ENCODE measurements around the gene CCDC85C. TPM values are rescaled to one million over a fixed set of nuclear protein-coding genes. Genes with fewer than 3 reads are reported as not detected.

CCDC85C gene
- total RNA-seq, 2 experiments from 2014 or later, result 11.3 to 12.7 TPM

DNA sequence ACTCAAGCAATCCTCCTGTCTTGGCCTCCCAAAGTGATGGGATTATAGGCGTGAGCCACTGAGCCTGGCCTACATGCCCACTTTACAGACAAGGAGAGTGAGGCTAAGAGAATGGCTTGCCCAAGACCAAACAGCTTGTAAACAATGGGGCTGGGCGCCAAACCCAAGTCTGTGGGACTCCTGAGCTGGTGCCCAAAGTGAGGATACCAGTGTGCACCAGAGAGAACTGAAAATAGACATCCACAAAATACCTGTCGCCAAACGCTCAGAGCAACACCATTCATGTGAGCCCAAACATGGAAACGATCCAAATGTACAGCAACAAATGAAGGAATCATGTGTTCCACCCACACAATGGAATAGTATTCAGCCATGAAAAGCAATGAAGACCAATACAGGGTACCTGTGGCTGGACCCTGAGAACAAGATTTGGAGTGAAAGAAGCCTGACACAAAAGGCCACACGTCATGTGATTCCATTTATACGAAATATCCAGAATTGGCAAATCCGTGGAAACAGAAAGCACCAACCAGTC, 84.6 kb downstream of the CCDC85C start:
- Mint-ChIP-seq H3K9me3 (no peaks in the 10 kb centered on the region), H3K36me3 (ENCODE audit: low read depth) (no peaks in the 10 kb centered on the region), H3K27me3 (ENCODE audit: low read depth) (no peaks in the 10 kb centered on the region), H3K27ac (no peak overlapping the region), H3K4me3 (no peak overlapping the region), H3K4me1 (ENCODE audit: low read depth) (no peaks in the 10 kb centered on the region)
- intact Hi-C loops (cut with micrococcal nuclease), result loop anchor here (2.0 kb wide), 2 partner anchors 163 to 365 kb away; no protein-coding TSS in a partner anchor
- CTCF ChIA-PET, result interaction anchor here (0.6 to 3.3 kb wide), 4 partner anchors 31 to 1325 kb away, joined by 3 to 19 read pairs (median 4); no protein-coding TSS in a partner anchor
- no peak for DNase-seq

GRCh38 chr14:99518441-99519346, 85.3 kb downstream of the CCDC85C start:
- Mint-ChIP-seq H3K36me3 (ENCODE audit: low read depth) (no peaks in the 10 kb centered on the region), H3K27me3 (ENCODE audit: low read depth) (no peaks in the 10 kb centered on the region), H3K4me3 (no peak overlapping the region), H3K27ac (no peak overlapping the region), H3K9me3 (no peaks in the 10 kb centered on the region), H3K4me1 (ENCODE audit: low read depth) (no peaks in the 10 kb centered on the region)
- CTCF ChIA-PET, result interaction anchor here (0.6 to 3.3 kb wide), 6 partner anchors 10 to 1325 kb away, joined by 3 to 19 read pairs (median 4); no protein-coding TSS in a partner anchor
- intact Hi-C loops (cut with micrococcal nuclease), result loop anchor here (1.0 to 2.0 kb wide), 3 partner anchors 111 to 366 kb away; no protein-coding TSS in a partner anchor
- peak; percentile 89 for DNase-seq

DNA sequence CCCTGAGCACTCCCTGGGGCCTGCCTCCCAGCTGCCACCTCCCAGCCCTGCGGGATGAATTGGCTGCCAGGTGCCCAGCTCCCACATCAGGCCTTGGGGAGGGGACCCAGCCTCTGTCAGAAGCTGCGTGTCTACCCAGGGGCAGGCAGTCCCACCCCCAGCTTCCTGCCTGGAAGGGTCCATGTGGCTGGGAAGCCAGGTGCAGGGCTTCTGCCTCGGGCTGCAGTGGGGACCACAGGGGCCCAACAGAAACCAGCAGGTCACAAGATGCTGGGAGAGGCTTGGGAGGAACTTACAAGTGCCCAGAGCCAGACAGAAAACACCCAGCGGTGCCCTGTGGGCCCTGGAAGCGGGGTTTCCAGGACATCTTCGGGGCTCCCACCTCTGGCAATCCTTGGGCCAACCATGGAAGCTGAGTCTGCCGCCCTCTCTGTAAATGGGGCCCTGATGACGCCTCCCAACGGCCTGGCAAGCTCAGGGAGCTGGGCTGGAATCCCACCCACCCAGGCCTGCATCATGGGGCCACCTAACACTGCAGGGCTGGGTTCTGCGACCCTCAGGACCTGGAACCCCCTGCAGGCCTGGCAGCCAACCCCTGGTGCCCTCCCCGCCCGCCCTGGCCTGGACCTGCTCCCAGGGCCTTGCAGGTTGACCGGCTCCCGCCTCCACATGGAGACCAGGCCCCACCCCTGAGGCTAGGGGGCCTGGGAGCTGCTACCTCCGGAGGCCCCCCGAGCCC, 86.2 kb downstream of the CCDC85C start:
- H3K9me3 Mint-ChIP-seq, result no peaks in the 10 kb centered on the region
- CTCF ChIA-PET, result interaction anchor here (0.6 to 3.3 kb wide), 5 partner anchors 10 to 114 kb away, joined by 3 to 19 read pairs (median 3); no protein-coding TSS in a partner anchor
- no peak for DNase-seq

DNA sequence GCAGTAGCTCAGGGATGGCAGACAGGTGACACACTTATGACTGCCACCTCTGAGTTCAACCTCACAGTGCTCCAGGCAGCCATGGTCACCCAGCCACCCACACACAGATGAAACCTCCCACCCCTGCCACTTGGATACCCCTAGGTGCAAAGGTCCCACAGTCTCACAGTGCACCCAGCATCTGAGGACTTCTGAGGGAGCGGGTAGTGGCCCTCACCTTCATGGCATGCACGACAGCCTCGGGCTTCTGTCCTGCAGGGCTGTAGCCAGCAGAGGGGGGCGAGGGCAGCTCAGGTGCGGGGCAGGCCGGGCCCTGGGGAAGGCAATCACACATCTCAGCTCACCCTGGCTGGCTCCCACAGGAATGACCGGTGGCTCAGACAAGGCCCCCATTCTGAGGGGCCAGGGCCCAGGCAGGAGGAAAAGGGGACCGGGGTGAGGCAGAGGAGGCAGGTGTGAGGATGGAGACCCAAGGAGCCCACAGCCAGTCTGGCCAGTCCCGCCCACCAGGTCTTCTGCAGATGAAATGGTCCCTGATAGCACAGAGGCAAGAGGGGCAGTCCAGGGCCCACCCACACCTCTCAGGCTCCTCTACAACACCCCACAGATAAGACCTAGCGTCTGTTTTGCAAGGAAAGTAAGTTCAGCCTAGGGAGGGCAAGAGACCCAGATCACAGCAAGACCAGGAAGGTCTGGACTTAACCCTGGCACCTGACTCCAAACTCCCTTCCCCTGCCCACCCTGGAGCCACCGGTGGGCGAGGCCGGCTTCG, 87.0 kb downstream of the CCDC85C start:
- Mint-ChIP-seq H3K4me1 (ENCODE audit: low read depth) (no peaks in the 10 kb centered on the region), H3K36me3 (ENCODE audit: low read depth) (no peaks in the 10 kb centered on the region), H3K27me3 (ENCODE audit: low read depth) (no peaks in the 10 kb centered on the region), H3K9me3 (no peaks in the 10 kb centered on the region), H3K27ac (no peak overlapping the region), H3K4me3 (no peak overlapping the region)
- intact Hi-C loops (cut with micrococcal nuclease), result no loop called here
- no peak for DNase-seq
- CTCF ChIA-PET, result interaction anchor here (0.6 to 3.3 kb wide), 5 partner anchors 12 to 114 kb away, joined by 3 to 19 read pairs (median 5); no protein-coding TSS in a partner anchor

More for the DNA sequence above, 86.2 kb downstream of the CCDC85C start:
- Mint-ChIP-seq H3K36me3 (ENCODE audit: low read depth) (no peaks in the 10 kb centered on the region), H3K27me3 (ENCODE audit: low read depth) (no peaks in the 10 kb centered on the region), H3K27ac (no peak overlapping the region), H3K4me3 (no peak overlapping the region), H3K4me1 (ENCODE audit: low read depth) (no peaks in the 10 kb centered on the region)
- intact Hi-C loops (cut with micrococcal nuclease), result loop anchor here (1.0 to 2.0 kb wide), 3 partner anchors 111 to 367 kb away; no protein-coding TSS in a partner anchor

DNA sequence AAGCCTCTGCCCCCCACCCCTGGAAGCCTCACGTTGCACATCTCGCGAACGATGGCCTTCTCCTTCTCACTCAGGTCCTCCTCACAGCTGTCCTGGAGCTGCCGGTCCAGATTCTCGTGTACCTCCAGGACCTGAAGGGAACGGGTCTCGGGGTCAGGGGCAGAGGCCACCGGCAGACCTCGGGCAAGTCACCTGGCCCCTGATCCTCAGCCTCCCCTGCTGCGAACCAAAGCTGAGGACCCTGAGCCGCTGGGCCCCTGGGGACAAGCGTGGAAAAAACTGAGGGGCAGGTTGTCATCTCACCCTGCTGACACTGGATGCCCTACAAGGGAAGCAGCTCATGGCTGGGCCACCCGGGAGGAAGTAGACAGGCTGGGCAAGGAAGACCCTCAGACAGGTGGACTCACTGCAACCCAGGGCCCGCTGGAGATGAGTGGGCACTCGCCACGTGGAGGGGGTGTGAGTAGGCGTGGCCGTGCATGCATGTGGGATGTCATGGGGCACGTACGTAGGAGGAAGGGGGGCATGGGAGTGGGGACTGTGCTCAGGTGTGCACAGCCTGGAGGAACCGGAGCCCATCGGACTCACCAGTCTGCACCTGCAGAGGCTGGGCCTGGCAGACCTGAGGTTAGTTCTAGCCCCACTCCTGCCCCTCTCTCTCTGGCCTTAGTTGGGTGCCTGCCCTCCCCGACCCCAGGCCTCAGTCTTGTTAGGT, 87.7 kb downstream of the CCDC85C start:
- no peaks in the 10 kb centered on the region for H3K9me3 Mint-ChIP-seq
- no peaks in the 10 kb centered on the region for H3K27me3 Mint-ChIP-seq (ENCODE audit: low read depth)
- intact Hi-C loops (cut with micrococcal nuclease), result no loop called here
- H3K4me1 Mint-ChIP-seq (ENCODE audit: low read depth), result no peaks in the 10 kb centered on the region
- CTCF ChIA-PET, result interaction anchor here (0.6 to 3.3 kb wide), 4 partner anchors 100 to 112 kb away, joined by 3 to 19 read pairs (median 4); no protein-coding TSS in a partner anchor
- no peak overlapping the region for H3K4me3 Mint-ChIP-seq
- DNase-seq, result no peak
- H3K36me3 Mint-ChIP-seq (ENCODE audit: low read depth), result no peaks in the 10 kb centered on the region
- no peak overlapping the region for H3K27ac Mint-ChIP-seq

DNA sequence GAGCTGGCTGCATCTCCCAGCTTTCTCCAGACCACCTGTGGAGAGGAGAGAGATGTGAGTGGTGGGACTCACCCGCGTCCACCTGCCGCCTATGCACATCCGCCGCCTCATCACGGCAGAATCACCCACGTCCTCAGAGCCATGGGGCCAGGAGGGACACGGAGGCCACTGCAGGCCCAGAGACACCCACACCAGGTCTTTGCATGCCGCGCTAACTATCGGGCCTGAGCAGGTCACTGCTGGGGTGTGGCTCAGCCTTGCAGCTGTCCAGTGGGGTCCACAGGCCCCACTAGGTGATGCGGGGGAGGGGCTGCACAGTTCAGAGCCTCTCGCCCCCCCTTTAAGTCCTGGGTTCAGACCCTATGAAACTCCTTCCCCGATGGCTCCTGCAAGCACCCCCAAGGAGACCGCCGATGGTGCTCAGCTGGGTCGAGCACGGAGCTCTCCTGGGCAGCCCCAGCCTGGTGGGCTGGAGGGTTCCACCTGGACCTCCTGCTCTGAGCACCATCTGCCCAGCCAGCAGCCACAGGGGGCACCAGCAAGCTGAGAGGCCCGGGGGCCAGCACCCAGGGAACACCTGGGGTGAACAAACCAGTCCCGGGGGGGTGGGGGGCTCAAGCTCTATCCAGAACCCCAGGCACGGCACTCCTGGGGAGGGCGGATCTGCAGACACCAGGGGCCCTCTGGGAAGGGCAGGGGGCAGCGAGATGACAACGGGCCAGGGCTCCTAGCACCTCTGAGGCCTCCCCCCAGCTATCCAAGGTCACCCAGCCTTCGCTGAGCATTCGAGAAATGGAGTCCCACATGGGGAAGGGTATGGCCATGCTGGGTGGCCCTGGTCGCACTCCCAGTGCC, 88.5 kb downstream of the CCDC85C start:
- Mint-ChIP-seq H3K27ac (no peak overlapping the region), H3K27me3 (ENCODE audit: low read depth) (no peaks in the 10 kb centered on the region), H3K36me3 (ENCODE audit: low read depth) (no peaks in the 10 kb centered on the region), H3K4me3 (no peak overlapping the region), H3K4me1 (ENCODE audit: low read depth) (no peaks in the 10 kb centered on the region), H3K9me3 (no peaks in the 10 kb centered on the region)
- no peak for DNase-seq
- CTCF ChIA-PET, result interaction anchor here (0.6 to 1.4 kb wide), 3 partner anchors 99 to 113 kb away, joined by 3 to 5 read pairs (median 3); no protein-coding TSS in a partner anchor
- intact Hi-C loops (cut with micrococcal nuclease), result no loop called here

GRCh38 chr14:99514552-99515300, 89.3 kb downstream of the CCDC85C start:
- Mint-ChIP-seq H3K4me1 (ENCODE audit: low read depth) (no peaks in the 10 kb centered on the region), H3K27ac (no peak overlapping the region), H3K27me3 (ENCODE audit: low read depth) (no peaks in the 10 kb centered on the region), H3K9me3 (no peaks in the 10 kb centered on the region), H3K36me3 (ENCODE audit: low read depth) (no peaks in the 10 kb centered on the region), H3K4me3 (no peak overlapping the region)
- CTCF ChIA-PET, result interaction anchor here (1.4 kb wide), 1 partner anchor 113 kb away, joined by 3 read pairs; no protein-coding TSS in a partner anchor
- DNase-seq, result no peak
- intact Hi-C loops (cut with micrococcal nuclease), result no loop called here

DNA sequence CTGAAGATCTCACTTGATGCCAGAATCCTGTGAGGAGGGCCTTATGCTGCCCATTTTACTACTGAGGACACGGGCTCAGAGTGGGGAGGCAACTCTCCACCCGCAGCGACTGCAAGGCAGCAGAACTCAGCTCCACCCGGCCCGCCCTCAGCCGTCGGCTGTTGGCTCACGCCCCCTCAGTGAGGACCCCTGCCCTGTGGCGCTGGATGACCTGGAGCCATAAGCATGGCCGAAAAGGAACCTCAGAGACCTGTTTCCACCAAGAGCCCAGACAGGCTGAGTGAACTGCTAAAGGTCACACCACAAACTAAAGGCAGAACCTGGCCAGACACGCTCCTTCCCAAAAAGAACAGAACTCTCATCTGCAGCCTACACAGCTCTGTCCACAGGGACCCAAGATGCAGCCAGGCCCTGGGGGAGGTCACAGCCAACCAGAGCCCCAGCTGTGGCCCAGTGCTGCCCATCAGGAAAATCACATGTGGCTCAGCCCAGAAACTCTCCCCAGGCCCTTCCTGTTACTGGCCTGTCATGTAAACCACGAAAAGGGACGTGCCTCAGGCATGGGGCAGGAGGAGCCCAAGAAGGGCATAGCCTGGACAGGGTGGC, 90.0 kb downstream of the CCDC85C start:
- no peaks in the 10 kb centered on the region for H3K27me3 Mint-ChIP-seq (ENCODE audit: low read depth)
- intact Hi-C loops (cut with micrococcal nuclease), result no loop called here

GRCh38 chr14:99513183-99513694, 90.8 kb downstream of the CCDC85C start:
- Mint-ChIP-seq H3K4me1 (ENCODE audit: low read depth) (no peaks in the 10 kb centered on the region), H3K4me3 (no peak overlapping the region)
- intact Hi-C loops (cut with micrococcal nuclease), result no loop called here

More for the DNA sequence above, 90.0 kb downstream of the CCDC85C start:
- Mint-ChIP-seq H3K9me3 (no peaks in the 10 kb centered on the region), H3K36me3 (ENCODE audit: low read depth) (peaks cover 5% of the 10 kb centered on the region), H3K4me3 (no peak overlapping the region), H3K27ac (no peak overlapping the region), H3K4me1 (ENCODE audit: low read depth) (no peaks in the 10 kb centered on the region)
- CTCF ChIA-PET, result interaction anchor here (0.9 kb wide), 1 partner anchor 114 kb away, joined by 3 read pairs; no protein-coding TSS in a partner anchor
- DNase-seq, result no peak

More at GRCh38 chr14:99513183-99513694, 90.8 kb downstream of the CCDC85C start:
- no peak overlapping the region for H3K27ac Mint-ChIP-seq
- H3K27me3 Mint-ChIP-seq (ENCODE audit: low read depth), result no peaks in the 10 kb centered on the region
- peaks cover 9% of the 10 kb centered on the region for H3K36me3 Mint-ChIP-seq (ENCODE audit: low read depth)
- no peaks in the 10 kb centered on the region for H3K9me3 Mint-ChIP-seq
- DNase-seq, result no peak
- CTCF ChIA-PET, result interaction anchor here (0.9 to 1.9 kb wide), 2 partner anchors 9 to 115 kb away, joined by 3 to 4 read pairs; no protein-coding TSS in a partner anchor

Measured in activated naive CD4-positive, alpha-beta T cell treated with anti-CD3 and anti-CD28 coated beads for 36 hours (primary cell).